Renal cortex interstitium (tissue), 11 donors: ENCODE measurements around the gene CCDC7. TPM values are rescaled to one million over a fixed set of nuclear protein-coding genes. Genes with fewer than 3 reads are reported as not detected.
A peak's percentile ranks its signal among the peaks of the same experiment; 100 is the strongest.
"Not testable (repeated sequence)": the region's sequence is repeated elsewhere in the genome, so short reads cannot be mapped to it uniquely, and the experiment has no call there.

Source experiments
- DNase-seq, 11 donors: peaks; one replicate each; pipeline ENCODE4 v3.0.0-alpha.2; 2013; ENCODE audit warnings: low read depth in 9 of 11, low spot score in 4 of 11; ENCODE audit errors: extremely low read depth in 1 of 11
- polyA plus RNA-seq, 3 donors: library from polyadenylated mRNA; unstranded; fragments of 120-200 nt; gene quantifications; one replicate each; pipeline ENCODE4 v1.2.1, GENCODE V29; 2013; ENCODE audit not compliant: insufficient read length in 3 of 3

CCDC7 gene
- polyA plus RNA-seq, 3 donors, result 4.2 to 6.1 (median 6.0) TPM

- no peak for DNase-seq
Measured at GRCh38 chr10:32437334-32437733, 8.6 kb upstream of the CCDC7 start.

- no peak for DNase-seq
Measured at GRCh38 chr10:32445036-32445435, 904 bp upstream of the CCDC7 start.

DNA sequence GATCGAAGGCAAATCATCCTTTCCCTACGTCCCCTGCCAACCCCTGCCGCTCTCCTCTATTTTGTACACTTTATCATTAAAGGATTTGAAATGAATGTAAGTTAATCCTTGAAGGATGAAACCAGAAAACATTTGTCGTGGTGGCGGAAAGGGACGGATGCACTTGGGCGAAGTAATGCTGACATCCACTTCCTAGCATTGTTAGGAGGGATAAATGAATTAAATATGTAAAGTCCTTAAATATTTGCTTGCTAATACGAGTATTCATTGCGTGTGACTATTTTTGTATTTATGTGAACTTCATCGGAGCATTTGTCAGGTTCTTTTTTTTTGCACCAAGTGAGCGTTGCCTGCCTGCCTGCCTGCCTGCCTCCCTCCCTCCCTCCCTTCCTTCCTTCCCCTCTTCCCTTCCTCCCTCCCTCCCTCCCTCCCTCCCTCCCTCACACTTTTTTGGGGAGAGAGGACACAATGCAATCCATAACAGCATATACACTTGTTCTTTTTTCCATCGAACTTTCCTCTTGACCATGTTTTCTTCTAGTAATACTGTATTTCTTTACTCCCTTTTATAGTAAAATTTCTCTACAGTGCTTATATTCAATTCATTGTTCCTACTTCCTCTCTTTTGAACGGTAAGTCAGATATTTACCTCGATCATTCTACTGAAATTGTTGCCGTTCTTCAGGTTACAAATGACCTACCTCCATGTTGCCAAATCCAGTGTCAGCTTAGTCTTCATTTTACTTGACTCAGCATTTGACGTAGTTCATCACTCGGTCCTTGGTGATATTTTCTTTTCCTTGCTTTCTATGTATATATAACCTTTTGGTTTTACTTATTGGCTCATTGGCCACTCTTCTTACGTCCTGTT, 831 bp downstream of the CCDC7 start:
- DNase-seq, result peak; percentile 1 to 56 (median 21)

DNA sequence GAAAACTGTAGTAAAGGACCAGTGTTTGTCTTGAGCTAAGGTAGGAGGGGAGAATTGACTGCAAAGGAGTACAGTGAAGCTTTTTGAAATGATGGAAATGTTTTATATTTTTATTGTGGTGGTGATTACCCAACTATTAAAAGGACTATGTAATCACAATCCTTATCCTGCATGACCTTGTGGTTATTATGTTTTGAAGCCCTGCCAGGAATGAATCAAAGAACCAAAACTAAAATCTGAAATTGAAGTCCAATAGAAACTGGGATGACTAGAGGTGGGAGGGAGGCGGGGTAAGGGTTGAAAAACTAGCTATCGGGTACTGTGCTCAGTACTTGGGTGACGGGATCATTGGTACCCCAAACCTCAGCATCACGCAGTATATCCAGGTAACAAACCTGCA, 8.2 kb downstream of the CCDC7 start:
- DNase-seq, result no peak

GRCh38 chr10:32459051-32459698, 13.2 kb downstream of the CCDC7 start:
- DNase-seq, result no peak

GRCh38 chr10:32461203-32461602, 15.3 kb downstream of the CCDC7 start:
- DNase-seq, result no peak

DNA sequence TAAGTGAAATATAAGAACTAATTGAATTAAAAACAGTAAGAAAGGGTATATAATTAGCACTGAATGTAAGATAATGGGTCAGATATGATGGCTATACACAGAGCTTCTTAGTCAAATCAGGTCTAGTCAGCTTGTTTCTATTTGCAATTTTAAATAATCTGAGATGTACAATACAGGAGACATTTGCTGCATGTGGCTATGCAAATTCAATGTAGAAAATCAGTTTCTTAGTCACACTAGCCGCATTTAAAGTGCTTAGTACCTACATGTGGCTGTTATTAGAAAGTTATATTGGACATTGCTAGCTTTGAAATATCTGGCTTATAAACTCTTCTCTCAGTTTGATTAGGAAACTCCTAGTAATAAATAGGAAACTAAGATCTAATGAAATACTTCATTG, 25.3 kb downstream of the CCDC7 start:
- DNase-seq, result no peak

DNA sequence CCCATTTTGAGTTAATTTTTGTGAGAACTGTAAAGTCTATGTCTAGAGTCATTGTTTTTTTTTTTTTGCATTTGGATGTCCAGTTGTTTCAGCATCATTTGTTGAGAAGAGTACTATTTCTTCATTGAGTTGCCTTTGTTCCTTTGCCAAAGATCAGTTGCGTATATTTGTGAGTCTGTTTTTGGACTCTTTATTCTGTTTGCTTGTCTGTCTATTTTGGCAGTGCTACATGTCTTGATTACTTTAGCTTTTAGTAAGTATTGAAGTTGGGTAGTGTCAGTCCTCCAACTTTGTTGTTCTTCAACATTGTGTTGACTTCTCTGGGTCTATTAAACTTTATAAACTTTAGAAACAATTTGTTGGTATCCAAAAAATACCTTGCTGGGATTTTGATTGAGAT, 31.6 kb downstream of the CCDC7 start:
- DNase-seq, result no peak

DNA sequence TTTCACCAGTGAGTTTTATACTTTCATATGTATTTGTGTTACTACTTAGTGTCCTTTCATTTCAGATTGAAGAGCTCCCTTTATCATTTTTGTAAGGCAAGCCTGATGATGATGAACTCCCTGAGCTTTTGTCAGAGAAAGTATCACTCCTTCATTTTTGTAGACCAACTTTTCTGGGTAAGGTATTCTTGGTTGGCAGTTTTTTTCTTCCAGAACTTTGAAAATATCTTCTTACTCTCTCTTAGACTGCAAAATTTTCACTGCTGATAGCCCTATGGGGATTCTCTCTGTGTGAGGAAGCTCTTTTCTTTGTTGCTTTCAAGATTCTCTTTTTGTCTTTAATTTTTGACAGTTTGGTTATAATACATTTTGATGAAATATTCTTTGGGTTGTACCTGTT, 35.7 kb downstream of the CCDC7 start:
- no peak for DNase-seq

GRCh38 chr10:32483019-32483502, 37.1 kb downstream of the CCDC7 start:
- not testable (repeated sequence) for DNase-seq

- not testable (repeated sequence) for DNase-seq
Measured at GRCh38 chr10:32488038-32488437, 42.1 kb downstream of the CCDC7 start.

GRCh38 chr10:32489158-32489557, 43.2 kb downstream of the CCDC7 start:
- DNase-seq, result no peak

GRCh38 chr10:32489901-32490300, 44.0 kb downstream of the CCDC7 start:
- no peak for DNase-seq

GRCh38 chr10:32494562-32494961, 48.6 kb downstream of the CCDC7 start:
- DNase-seq, result not testable (repeated sequence)

- DNase-seq, result not testable (repeated sequence)
Measured at GRCh38 chr10:32500136-32500535, 54.2 kb downstream of the CCDC7 start.

DNA sequence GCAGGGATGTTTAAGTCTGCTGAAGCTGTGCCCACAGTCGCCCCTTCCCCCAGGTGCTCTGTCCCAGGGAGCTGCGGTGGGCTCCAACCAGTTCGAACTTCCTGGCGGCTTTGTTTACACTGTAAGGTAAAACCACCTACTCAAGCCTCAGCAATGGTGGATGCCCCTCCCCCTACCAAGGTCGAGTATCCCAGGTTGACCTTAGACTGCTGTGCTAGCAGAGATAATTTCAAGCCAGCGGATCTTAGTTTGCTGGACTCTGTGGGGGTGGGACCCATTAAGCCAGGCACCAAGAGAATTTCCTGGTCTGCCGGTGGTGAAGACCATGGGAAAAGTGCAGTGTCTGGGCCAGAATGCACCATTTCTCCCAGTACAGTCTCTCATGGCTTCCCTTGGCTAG, 56.0 kb downstream of the CCDC7 start:
- DNase-seq, result peak in 5 of 11 donors; percentile 1 to 8 (median 2)

- not testable (repeated sequence) for DNase-seq
Measured at GRCh38 chr10:32505762-32506420, 60.0 kb downstream of the CCDC7 start.

- DNase-seq, result no peak
Measured at GRCh38 chr10:32511599-32511998, 65.7 kb downstream of the CCDC7 start.

DNA sequence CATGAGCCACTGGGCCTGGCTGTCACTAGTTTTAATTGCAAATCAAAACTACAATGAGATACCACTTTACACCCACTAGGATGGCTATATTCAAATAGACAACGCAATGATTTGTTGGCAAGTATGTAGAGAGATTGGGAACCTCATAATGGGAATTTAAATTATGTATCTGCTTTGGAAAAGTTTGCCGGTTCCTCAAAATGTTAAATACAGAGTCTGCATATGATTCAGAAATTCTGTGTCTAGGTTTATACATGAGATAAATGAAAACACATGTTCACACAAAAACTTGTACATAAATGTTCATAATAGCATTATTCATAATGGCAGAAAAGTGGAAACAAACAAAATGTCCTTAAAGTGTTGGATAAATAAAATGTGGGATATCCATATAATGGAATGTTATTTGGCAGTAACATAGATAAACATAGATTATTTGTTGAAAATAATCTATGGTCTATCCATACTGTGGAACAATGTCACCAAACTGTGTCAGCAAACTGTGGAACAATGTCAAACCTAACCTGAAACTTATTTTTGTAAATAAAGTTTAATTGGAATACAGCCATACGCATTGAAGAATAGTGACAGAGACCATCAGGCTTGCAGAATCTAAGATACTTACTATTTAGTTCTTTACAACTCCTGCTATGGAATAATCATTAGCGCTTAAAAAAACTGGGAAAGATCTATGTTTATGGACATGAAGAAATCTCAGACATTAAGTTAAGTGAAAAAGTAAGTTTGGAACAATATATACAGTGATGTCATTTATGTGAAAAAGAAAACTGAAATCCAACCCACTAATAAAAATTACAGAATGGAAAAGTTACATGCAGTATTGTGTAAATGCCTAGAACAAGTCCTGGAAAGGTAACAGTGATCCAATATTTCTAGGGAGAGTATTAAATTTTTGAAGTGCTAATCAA, 70.9 kb downstream of the CCDC7 start:
- DNase-seq, result no peak
